Naive thymus-derived CD4-positive, alpha-beta T cell (primary cell): ENCODE data around the gene CD6. TPM values are rescaled to one million over a fixed set of nuclear protein-coding genes. Genes with fewer than 3 reads are reported as not detected.

ENCODE experiments used
- ATAC-seq: fragments of 150-1000 bp; cut with Tn5 transposase; 2 replicates; pipeline ENCODE4 v1.10.0; 2021; ENCODE audit warnings: mild to moderate bottlenecking, moderate library complexity
- CTCF ChIA-PET: fragments of 350-600 bp; sonication (Branson Sonifier 250); formaldehyde crosslinking; loops from one replicate; lab custom pipeline; 2021; ENCODE audit warnings: antibody characterized with exemption; lab: Charles Lee
- POLR2A ChIA-PET: fragments of 350-600 bp; sonication (Branson Sonifier 250); formaldehyde crosslinking; loops from one replicate; lab custom pipeline; 2021; ENCODE audit warnings: antibody characterized with exemption, inconsistent platforms; lab: Charles Lee
- DNase-seq, 9 donors: peaks; one replicate each; pipeline versions ENCODE4 v3.0.0 to v3.0.0-alpha.2; 2020 to 2022; ENCODE audit warnings: mixed read lengths in 1 of 9
- H3K27ac ChIP-seq: one replicate; pipeline ENCODE4 v1.7.0; 2013; ENCODE audit warnings: mild to moderate bottlenecking, low read depth, low read length, moderate library complexity
- H3K27me3 ChIP-seq, 2 donors: one replicate each; pipeline ENCODE4 v1.7.0; 2013; ENCODE audit warnings: low read length in 2 of 2, mild to moderate bottlenecking in 2 of 2, moderate library complexity in 2 of 2; ENCODE audit not compliant: control insufficient read depth in 2 of 2, insufficient read depth in 2 of 2
- H3K36me3 ChIP-seq, 3 experiments: 1 replicate in 2 of 3; 2 replicates in 1 of 3; pipeline ENCODE4 v1.7.0; 2013; ENCODE audit warnings: low read length in 3 of 3, mild to moderate bottlenecking in 3 of 3, moderate library complexity in 1 of 3; ENCODE audit not compliant: insufficient read depth in 3 of 3, control insufficient read depth in 2 of 3
- H3K4me1 ChIP-seq, 2 donors: one replicate each; pipeline ENCODE4 v1.7.0; 2013; ENCODE audit warnings: low read length in 2 of 2, mild to moderate bottlenecking in 2 of 2, moderate library complexity in 1 of 2; ENCODE audit not compliant: control insufficient read depth in 2 of 2, insufficient read depth in 2 of 2
- H3K4me3 ChIP-seq: 2 replicates; pipeline ENCODE4 v1.7.0; 2013; ENCODE audit warnings: mild to moderate bottlenecking, low read length
- H3K9me3 ChIP-seq, 3 experiments: 1 replicate in 2 of 3; 2 replicates in 1 of 3; pipeline ENCODE4 v1.7.0; 2013; ENCODE audit warnings: low read length in 3 of 3; ENCODE audit not compliant: control insufficient read depth in 2 of 3
- H3K27ac Mint-ChIP-seq, 9 donors: one replicate each; pipeline ENCODE4 v1.8.0; 2020 to 2022; ENCODE audit warnings: mixed read lengths in 9 of 9, mild to moderate bottlenecking in 8 of 9, moderate library complexity in 5 of 9, inconsistent platforms in 2 of 9
- H3K27me3 Mint-ChIP-seq, 5 donors: one replicate each; pipeline ENCODE4 v1.8.0; 2021 to 2022; ENCODE audit warnings: mixed read lengths in 5 of 5, mild to moderate bottlenecking in 1 of 5
- H3K36me3 Mint-ChIP-seq, 5 donors: one replicate each; pipeline ENCODE4 v1.8.0; 2020 to 2022; ENCODE audit warnings: mixed read lengths in 5 of 5, mild to moderate bottlenecking in 3 of 5, inconsistent platforms in 1 of 5
- H3K4me1 Mint-ChIP-seq, 7 donors: one replicate each; pipeline ENCODE4 v1.8.0; 2020 to 2022; ENCODE audit warnings: mixed read lengths in 7 of 7, mild to moderate bottlenecking in 3 of 7, inconsistent platforms in 1 of 7
- H3K4me3 Mint-ChIP-seq, 10 donors: one replicate each; pipeline ENCODE4 v1.8.0; 2020 to 2022; ENCODE audit warnings: mild to moderate bottlenecking in 10 of 10, mixed read lengths in 10 of 10, moderate library complexity in 6 of 10, inconsistent platforms in 2 of 10
- H3K9me3 Mint-ChIP-seq, 11 donors: one replicate each; pipeline ENCODE4 v1.8.0; 2020 to 2022; ENCODE audit warnings: mixed read lengths in 11 of 11, mild to moderate bottlenecking in 4 of 11, inconsistent platforms in 1 of 11, moderate library complexity in 1 of 11
- intact Hi-C, 2 donors: fragments of 100-400 bp; cut with micrococcal nuclease; formaldehyde crosslinking; loops; one replicate each; pipeline ENCODE4 v1.15.1; 2023
- polyA plus RNA-seq, 2 donors: library from polyadenylated mRNA; unstranded; fragments of 300-500 nt; fragmentation: Illumina TruSeq; gene quantifications; one replicate each; pipeline ENCODE4 v1.2.3, GENCODE V29; 2021
- total RNA-seq, 6 experiments: library from RNA in 5 of 6; stranded (reverse) in 5 of 6; gene quantifications; 1 replicate in 5 of 6; 2 replicates in 1 of 6; pipeline ENCODE4 v1.2.3 and lab custom pipeline; 2021 to 2026

Gene CD6
- total and polyA plus RNA-seq, 7 experiments from 2014 or later = 195 to 653 (median 416) TPM

DNA sequence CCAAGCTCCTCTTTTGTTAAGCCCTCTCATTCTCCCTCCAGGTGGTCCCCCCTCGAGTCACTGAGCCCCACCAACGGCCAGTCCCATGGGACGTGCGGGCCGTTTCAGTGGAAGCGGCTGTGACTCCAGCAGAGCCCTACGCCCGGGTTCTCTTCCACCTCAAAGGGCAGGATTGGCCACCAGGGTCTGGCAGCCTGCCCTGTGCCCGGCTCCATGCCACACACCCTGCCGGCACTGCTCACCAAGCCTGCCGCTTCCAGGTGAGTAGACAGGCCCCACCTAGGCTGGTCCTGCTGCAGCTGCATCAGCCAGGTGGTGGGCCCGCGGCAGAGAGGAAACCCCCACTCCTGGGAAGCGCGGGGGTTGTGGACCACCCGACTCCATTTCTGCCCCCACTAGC, 43.9 kb upstream of the CD6 start:
- Histone ChIP-seq H3K27me3 (peaks cover 4 to 6% of the 10 kb centered on the region in 2 donors), H3K4me1 (peaks cover 4 to 18% of the 10 kb centered on the region in 2 donors), H3K4me3 (no peak overlapping the region), H3K36me3 (peaks cover 0 to 9% (median 0%) of the 10 kb centered on the region in 3 experiments), H3K9me3 (no peaks in the 10 kb centered on the region), H3K27ac (no peak overlapping the region)
- ChIA-PET CTCF (no interaction called here), POLR2A (no interaction called here)
- Mint-ChIP-seq H3K9me3 (no peaks in the 10 kb centered on the region), H3K27ac (no peak overlapping the region), H3K4me3 (no peak overlapping the region), H3K36me3 (peaks cover under 1 to 10% (median 4%) of the 10 kb centered on the region in 5 donors), H3K27me3 (peaks cover 5 to 44% (median 15%) of the 10 kb centered on the region in 5 donors), H3K4me1 (peaks cover 8 to 17% (median 14%) of the 10 kb centered on the region in 7 donors)
- intact Hi-C loops = no loop called here
- DNase-seq = no peak
- ATAC-seq = no peak

DNA sequence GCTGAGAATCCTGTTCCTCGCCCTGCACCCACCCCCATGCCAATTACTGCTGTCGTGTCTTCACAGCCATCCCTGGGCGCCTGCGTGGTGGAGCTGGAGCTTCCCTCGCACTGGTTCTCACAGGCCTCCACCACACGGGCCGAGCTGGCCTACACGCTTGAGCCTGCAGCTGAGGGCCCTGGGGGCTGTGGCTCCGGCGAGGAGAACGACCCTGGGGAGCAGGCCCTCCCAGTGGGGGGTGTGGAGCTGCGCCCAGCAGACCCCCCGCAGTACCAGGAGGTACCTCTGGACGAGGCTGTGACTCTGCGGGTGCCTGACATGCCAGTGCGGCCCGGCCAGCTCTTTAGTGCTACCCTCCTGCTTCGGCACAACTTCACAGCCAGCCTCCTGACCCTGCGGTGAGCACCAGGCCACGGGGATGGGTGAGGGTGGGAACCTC, 42.9 kb upstream of the CD6 start:
- peaks cover 4 to 6% of the 10 kb centered on the region in 2 donors for H3K27me3 ChIP-seq
- ChIA-PET CTCF (no interaction called here), POLR2A (no interaction called here)
- no peak overlapping the region for H3K4me3 ChIP-seq
- H3K27ac ChIP-seq = no peak overlapping the region
- no peak overlapping the region for H3K4me3 Mint-ChIP-seq
- H3K27ac Mint-ChIP-seq = no peak overlapping the region
- peaks cover 4 to 16% (median 11%) of the 10 kb centered on the region in 7 donors for H3K4me1 Mint-ChIP-seq
- no peaks in the 10 kb centered on the region for H3K9me3 ChIP-seq
- no peaks in the 10 kb centered on the region for H3K36me3 ChIP-seq
- no peaks in the 10 kb centered on the region for H3K36me3 Mint-ChIP-seq
- H3K27me3 Mint-ChIP-seq = peaks cover 0 to 44% (median 11%) of the 10 kb centered on the region in 5 donors
- peaks cover 4 to 16% of the 10 kb centered on the region in 2 donors for H3K4me1 ChIP-seq
- intact Hi-C loops = no loop called here
- H3K9me3 Mint-ChIP-seq = no peaks in the 10 kb centered on the region
- ATAC-seq (no peak), DNase-seq (no peak)

- POLR2A ChIA-PET = no interaction called here
- Histone ChIP-seq H3K27ac (no peak overlapping the region), H3K27me3 (peaks cover 4 to 5% of the 10 kb centered on the region in 2 donors), H3K9me3 (no peaks in the 10 kb centered on the region), H3K36me3 (no peaks in the 10 kb centered on the region), H3K4me1 (peaks cover 4 to 7% of the 10 kb centered on the region in 2 donors), H3K4me3 (no peak overlapping the region)
- Mint-ChIP-seq H3K9me3 (no peaks in the 10 kb centered on the region), H3K27me3 (peaks cover 0 to 44% (median 11%) of the 10 kb centered on the region in 5 donors), H3K4me1 (peaks cover 4 to 12% (median 9%) of the 10 kb centered on the region in 7 donors), H3K27ac (no peak overlapping the region), H3K36me3 (no peaks in the 10 kb centered on the region), H3K4me3 (no peak overlapping the region)
- ATAC-seq = no peak
- no peak for DNase-seq
- intact Hi-C loops = no loop called here
- CTCF ChIA-PET = interaction anchor here (0.9 kb wide), 1 partner anchor 14 kb away, joined by 3 read pairs; no protein-coding TSS in a partner anchor
Observed at GRCh38 chr11:60929764-60930163, 41.7 kb upstream of the CD6 start.

- Mint-ChIP-seq H3K36me3 (no peaks in the 10 kb centered on the region), H3K4me3 (no peak overlapping the region), H3K27ac (no peak overlapping the region), H3K9me3 (no peaks in the 10 kb centered on the region), H3K27me3 (peaks cover 0 to 39% (median 6%) of the 10 kb centered on the region in 5 donors), H3K4me1 (peaks cover 0 to 8% (median 5%) of the 10 kb centered on the region in 7 donors)
- H3K27me3 ChIP-seq = peaks cover 0 to 2% of the 10 kb centered on the region in 2 donors
- intact Hi-C loops = no loop called here
- ATAC-seq (no peak), DNase-seq (no peak)
- no peaks in the 10 kb centered on the region for H3K9me3 ChIP-seq
- peaks cover 0 to under 1% of the 10 kb centered on the region in 2 donors for H3K4me1 ChIP-seq
- ChIA-PET CTCF (interaction anchor here (0.9 kb wide), 1 partner anchor 14 kb away, joined by 3 read pairs; no protein-coding TSS in a partner anchor), POLR2A (no interaction called here)
- H3K36me3 ChIP-seq = no peaks in the 10 kb centered on the region
- no peak overlapping the region for H3K4me3 ChIP-seq
- H3K27ac ChIP-seq = no peak overlapping the region
Observed at GRCh38 chr11:60930394-60930793, 41.1 kb upstream of the CD6 start.

- Histone ChIP-seq H3K4me3 (no peak overlapping the region), H3K27ac (no peak overlapping the region), H3K36me3 (no peaks in the 10 kb centered on the region), H3K4me1 (no peaks in the 10 kb centered on the region), H3K9me3 (no peaks in the 10 kb centered on the region), H3K27me3 (no peaks in the 10 kb centered on the region)
- POLR2A ChIA-PET = no interaction called here
- no peaks in the 10 kb centered on the region for H3K36me3 Mint-ChIP-seq
- no peaks in the 10 kb centered on the region for H3K9me3 Mint-ChIP-seq
- intact Hi-C loops = no loop called here
- H3K27me3 Mint-ChIP-seq = peaks cover 0 to 24% (median 0%) of the 10 kb centered on the region in 5 donors
- CTCF ChIA-PET = no interaction called here
- DNase-seq = no peak
- no peak overlapping the region for H3K27ac Mint-ChIP-seq
- H3K4me3 Mint-ChIP-seq = no peak overlapping the region
- peaks cover 0 to 1% (median 0%) of the 10 kb centered on the region in 7 donors for H3K4me1 Mint-ChIP-seq
- peak; percentile 9 for ATAC-seq
Observed at GRCh38 chr11:60931917-60932316, 39.6 kb upstream of the CD6 start.

DNA sequence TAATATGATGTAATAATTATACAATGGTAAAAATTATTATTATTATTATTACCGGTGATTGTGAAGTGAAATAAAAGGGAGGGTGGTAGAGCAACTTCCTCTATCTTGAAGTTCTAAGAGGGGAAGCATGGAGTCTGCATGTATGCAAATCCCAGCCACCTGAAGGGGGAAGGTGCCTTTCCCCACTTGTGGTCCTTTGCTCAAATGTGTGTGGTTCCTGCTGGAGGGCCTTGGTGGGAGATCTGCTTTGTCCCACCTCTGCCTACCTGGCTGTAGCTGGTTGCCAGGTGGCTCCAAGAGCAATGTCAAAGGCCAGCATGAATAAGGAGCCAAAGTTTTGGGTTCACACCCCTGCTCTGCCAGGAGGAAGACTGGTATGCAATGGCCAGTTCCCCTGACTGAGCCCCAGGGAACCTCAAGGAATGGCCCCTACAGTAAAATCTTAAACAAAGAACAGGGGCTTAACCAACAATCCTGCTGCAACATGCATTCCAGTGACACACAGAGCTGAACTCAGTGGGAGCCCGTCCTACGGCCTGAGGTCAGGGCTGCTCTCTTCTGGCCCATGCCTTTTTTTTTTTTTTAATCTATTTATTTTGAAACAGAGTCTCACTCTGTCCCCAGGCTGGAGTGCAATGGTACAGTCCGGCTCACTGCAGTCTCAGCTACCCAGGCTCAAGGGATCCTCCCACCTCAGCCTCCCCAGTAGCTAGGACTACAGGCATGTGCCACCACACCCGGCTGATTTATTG, 38.7 kb upstream of the CD6 start:
- H3K9me3 ChIP-seq = no peaks in the 10 kb centered on the region
- no peak overlapping the region for H3K4me3 Mint-ChIP-seq
- peaks cover 0 to 16% (median 0%) of the 10 kb centered on the region in 5 donors for H3K27me3 Mint-ChIP-seq
- intact Hi-C loops = no loop called here
- no peak overlapping the region for H3K4me3 ChIP-seq
- no peaks in the 10 kb centered on the region for H3K27me3 ChIP-seq
- no peaks in the 10 kb centered on the region for H3K36me3 ChIP-seq
- ChIA-PET POLR2A (interaction anchor here (0.6 kb wide), 1 partner anchor 10 kb away, joined by 3 read pairs; no protein-coding TSS in a partner anchor), CTCF (no interaction called here)
- H3K27ac Mint-ChIP-seq = no peak overlapping the region
- H3K36me3 Mint-ChIP-seq = peaks cover 0 to 5% (median 0%) of the 10 kb centered on the region in 5 donors
- peaks cover 0 to 1% (median 0%) of the 10 kb centered on the region in 7 donors for H3K4me1 Mint-ChIP-seq
- no peak overlapping the region for H3K27ac ChIP-seq
- ATAC-seq = no peak
- DNase-seq = no peak
- H3K4me1 ChIP-seq = no peaks in the 10 kb centered on the region
- H3K9me3 Mint-ChIP-seq = no peaks in the 10 kb centered on the region
